Thoracic aorta (tissue), 2 donors: ENCODE results near the gene DPP7. TPM values are rescaled to one million over a fixed set of nuclear protein-coding genes. Genes with fewer than 3 reads are reported as not detected.

Source experiments
- ATAC-seq: fragments of 150-250 bp; one replicate; pipeline ENCODE4 v1.8.0; 2017; ENCODE audit warnings: low read depth; ENCODE audit not compliant: insufficient number of reproducible peaks, low FRiP score
- DNase-seq: peaks from one replicate; pipeline ENCODE4 v3.0.0-alpha.2; 2020; ENCODE audit warnings: low spot score
- H3K27ac ChIP-seq, 2 donors: fragments of 200-600 bp; sonication (generic); 1 replicate in 1 of 2; 2 replicates in 1 of 2; pipeline ENCODE4 v1.5.1; 2016; ENCODE audit warnings: mild to moderate bottlenecking in 2 of 2, moderate library complexity in 2 of 2
- H3K27me3 ChIP-seq: fragments of 200-600 bp; sonication (generic); replicated peaks from 2 replicates; pipeline ENCODE4 v1.6.0; 2016; ENCODE audit warnings: mild to moderate bottlenecking; ENCODE audit not compliant: insufficient read depth
- H3K36me3 ChIP-seq: fragments of 200-600 bp; sonication (generic); one replicate; pipeline ENCODE4 v1.5.1; 2016
- H3K4me1 ChIP-seq, 2 donors: fragments of 200-600 bp; sonication (generic); 1 replicate in 1 of 2; 2 replicates in 1 of 2; pipeline versions ENCODE4 v1.5.1 to v1.6.0; 2016; ENCODE audit warnings: low read depth in 2 of 2, mild to moderate bottlenecking in 1 of 2; ENCODE audit not compliant: control insufficient read depth in 1 of 2
- H3K4me3 ChIP-seq: fragments of 200-600 bp; sonication (generic); 2 replicates; pipeline ENCODE4 v1.5.1; 2016; ENCODE audit warnings: mild to moderate bottlenecking
- H3K9me3 ChIP-seq: fragments of 200-600 bp; sonication (generic); 2 replicates; pipeline ENCODE4 v1.5.1; 2016
- total RNA-seq, 2 donors: library from RNA; depleted of rRNA; stranded (reverse); fragments of >200 nt; gene quantifications; one replicate each; pipeline versions ENCODE4 v1.1.0 to v1.2.3, GENCODE V29; 2016
- TF ChIP-seq, protein P1 (sequence below): fragments of 200-600 bp; sonication (generic); IDR thresholded peaks from one replicate; pipeline ENCODE4 v1.5.1; 2019; ENCODE audit warnings: antibody characterized with exemption

The DPP7 gene
- total RNA-seq, 2 donors from 2014 or later, result 100 to 148 TPM

DNA sequence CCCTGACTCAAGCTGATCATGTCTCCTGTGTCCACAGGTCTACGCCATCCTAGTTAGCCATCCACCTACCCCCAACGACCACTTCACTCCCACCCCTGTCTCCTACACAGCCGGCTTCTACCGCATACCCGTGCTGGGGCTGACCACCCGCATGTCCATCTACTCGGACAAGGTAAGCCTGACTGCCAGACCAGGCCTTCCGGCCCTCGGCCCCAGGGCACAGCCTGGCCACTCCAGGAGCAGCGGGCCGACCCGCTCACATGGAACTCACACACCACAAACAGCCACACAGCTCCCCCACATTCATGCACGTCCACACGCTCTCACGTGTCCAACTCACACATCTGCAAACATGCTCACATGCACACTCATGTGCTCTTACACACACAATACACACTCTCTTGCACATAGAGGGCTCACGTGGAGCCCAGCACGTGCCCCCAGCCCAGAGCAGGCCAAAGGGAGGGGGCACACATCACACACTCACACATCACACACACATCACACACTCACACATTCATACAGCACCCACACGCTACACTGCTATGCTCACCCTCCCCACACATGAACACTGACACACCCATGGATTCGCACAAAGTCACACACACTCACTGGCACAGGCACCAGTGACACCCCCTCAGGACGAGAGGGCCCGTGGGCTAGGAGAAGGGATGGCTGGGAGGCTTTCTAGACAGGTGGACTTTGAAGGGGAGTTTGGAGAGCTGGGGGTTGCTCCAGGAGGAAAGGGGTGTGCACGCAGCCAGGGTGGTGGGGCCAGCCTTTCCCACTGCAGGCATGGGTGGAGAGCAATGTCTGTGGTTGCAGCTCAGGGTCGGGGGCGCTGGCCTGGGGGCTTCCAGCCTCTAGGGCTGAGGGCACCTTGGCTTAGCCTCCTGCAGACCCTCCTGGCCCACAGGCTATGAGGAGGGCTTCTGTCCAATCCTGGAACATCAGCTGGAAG is 27.7 kb upstream of the DPP7 start:
- Histone ChIP-seq H3K9me3 (no peaks in the 10 kb centered on the region), H3K27me3 (peaks cover 20% of the 10 kb centered on the region), H3K27ac (no peak overlapping the region), H3K4me1 (peaks cover 0 to 3% of the 10 kb centered on the region in 2 donors), H3K4me3 (no peak overlapping the region), H3K36me3 (no peaks in the 10 kb centered on the region)
- TF ChIP-seq, protein P1, sequence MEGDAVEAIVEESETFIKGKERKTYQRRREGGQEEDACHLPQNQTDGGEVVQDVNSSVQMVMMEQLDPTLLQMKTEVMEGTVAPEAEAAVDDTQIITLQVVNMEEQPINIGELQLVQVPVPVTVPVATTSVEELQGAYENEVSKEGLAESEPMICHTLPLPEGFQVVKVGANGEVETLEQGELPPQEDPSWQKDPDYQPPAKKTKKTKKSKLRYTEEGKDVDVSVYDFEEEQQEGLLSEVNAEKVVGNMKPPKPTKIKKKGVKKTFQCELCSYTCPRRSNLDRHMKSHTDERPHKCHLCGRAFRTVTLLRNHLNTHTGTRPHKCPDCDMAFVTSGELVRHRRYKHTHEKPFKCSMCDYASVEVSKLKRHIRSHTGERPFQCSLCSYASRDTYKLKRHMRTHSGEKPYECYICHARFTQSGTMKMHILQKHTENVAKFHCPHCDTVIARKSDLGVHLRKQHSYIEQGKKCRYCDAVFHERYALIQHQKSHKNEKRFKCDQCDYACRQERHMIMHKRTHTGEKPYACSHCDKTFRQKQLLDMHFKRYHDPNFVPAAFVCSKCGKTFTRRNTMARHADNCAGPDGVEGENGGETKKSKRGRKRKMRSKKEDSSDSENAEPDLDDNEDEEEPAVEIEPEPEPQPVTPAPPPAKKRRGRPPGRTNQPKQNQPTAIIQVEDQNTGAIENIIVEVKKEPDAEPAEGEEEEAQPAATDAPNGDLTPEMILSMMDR, result no peak
- DNase-seq (no peak), ATAC-seq (no peak)

DNA sequence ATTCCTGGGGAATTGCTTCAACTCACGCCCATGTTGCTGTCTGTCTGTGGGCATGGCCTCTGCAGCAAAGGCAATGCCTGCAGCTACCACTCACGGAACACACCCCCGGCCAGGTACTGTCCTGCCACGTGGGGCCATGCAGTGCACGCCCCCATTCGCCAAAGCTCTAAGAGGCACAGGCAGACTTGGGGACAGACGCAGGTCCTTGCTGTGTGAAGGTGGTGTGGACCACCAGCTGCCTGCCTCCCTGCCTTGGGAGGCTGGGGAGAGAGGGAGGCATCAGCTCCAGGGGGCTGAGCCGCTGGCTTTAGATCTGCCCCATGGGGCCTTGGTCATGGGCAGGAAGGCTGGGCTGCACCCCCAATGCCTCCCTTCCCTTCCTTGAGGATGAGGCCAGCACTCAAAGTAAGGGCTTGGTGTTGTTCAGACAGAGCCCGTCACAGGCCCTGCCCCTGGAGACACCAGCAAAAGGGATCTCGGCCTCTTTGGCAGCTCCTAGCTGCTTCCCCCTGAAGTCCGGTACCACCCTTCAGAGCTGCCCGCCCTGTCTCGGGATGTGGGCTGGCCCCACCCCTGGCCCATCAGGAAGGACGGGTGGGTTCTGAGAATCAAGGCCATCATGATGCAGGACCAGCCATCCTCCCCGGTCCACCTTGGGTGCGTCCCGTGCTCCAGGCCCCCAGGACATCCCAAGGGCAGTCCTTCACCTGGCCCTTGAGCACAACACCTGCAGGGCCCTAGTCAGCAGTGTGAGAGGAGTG is 26.7 kb upstream of the DPP7 start:
- no peak overlapping the region for H3K4me3 ChIP-seq
- no peaks in the 10 kb centered on the region for H3K36me3 ChIP-seq
- H3K27me3 ChIP-seq, result peaks cover 20% of the 10 kb centered on the region
- DNase-seq (no peak), ATAC-seq (no peak)
- peaks cover 0 to 3% of the 10 kb centered on the region in 2 donors for H3K4me1 ChIP-seq
- H3K27ac ChIP-seq, result no peak overlapping the region
- H3K9me3 ChIP-seq, result no peaks in the 10 kb centered on the region
- TF ChIP-seq, protein P1, result no peak

DNA sequence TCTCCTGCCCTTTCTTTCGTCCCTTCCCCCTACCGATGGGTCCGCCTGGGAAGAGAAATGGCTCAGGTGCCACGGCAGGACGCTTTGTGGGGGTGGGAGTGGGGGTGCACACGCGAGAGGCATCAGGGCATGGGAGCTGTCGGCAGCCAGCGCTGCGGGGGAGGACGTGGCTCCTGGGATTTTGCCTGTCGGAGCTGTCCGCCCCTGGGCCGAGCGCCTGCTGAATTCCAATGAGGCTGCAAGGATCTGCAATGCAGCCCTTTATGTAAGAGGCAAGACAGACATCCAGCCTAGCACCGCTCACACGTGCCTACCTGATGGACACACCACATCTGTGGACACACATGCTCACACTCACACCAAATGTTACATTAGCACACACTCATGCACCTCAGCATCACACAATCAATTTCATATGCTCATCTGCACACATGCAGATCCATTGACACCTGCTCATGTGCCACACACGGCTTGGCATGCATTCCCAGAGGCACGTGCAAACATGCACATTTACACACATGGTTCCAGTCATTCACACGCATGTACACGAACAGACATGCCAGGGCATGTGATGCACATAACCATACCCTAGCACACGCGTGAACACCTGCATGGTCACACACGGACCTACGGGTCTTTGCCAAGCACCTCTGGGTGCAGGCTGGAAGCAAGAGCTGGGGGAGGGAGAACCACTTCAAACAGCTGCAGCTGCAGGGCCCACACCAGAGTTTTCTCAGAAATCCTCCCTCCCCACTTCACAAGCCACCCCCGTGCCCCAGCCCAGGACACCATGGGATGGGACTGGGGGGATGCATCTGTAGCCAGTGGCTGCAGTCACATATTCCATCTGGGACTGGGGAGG is 25.8 kb upstream of the DPP7 start:
- Histone ChIP-seq H3K27me3 (peaks cover 26% of the 10 kb centered on the region), H3K4me1 (peaks cover 0 to 3% of the 10 kb centered on the region in 2 donors), H3K4me3 (no peak overlapping the region), H3K9me3 (no peaks in the 10 kb centered on the region), H3K36me3 (no peaks in the 10 kb centered on the region), H3K27ac (no peak overlapping the region)
- DNase-seq, result no peak
- TF ChIP-seq, protein P1, result no peak
- ATAC-seq, result no peak

DNA sequence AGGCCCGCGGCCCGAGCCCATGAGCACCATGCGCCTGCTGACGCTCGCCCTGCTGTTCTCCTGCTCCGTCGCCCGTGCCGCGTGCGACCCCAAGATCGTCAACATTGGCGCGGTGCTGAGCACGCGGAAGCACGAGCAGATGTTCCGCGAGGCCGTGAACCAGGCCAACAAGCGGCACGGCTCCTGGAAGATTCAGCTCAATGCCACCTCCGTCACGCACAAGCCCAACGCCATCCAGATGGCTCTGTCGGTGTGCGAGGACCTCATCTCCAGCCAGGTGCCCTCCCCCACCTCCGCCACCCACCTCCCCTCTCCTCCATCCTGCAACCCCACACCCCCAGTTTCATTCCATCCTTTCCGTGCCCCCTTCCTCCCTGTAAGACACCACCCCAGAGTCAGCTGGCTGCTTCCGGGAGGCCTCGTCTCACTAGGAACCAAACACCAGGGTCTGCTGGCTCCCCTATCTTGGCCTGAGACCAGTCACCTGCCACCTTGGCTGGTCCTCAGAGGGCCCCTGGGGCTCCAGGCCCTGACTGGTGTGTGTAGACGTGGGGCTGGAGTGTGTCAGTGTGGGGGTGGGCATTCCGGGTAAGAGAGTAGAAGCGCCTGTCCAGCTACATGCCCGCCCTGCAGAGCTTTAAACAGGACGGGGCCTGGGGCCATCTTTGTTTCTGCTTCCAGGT is 25.1 kb upstream of the DPP7 start:
- Histone ChIP-seq H3K4me1 (peaks cover 0 to 3% of the 10 kb centered on the region in 2 donors), H3K4me3 (no peak overlapping the region), H3K27ac (no peak overlapping the region), H3K9me3 (no peaks in the 10 kb centered on the region), H3K36me3 (no peaks in the 10 kb centered on the region), H3K27me3 (peaks cover 26% of the 10 kb centered on the region)
- TF ChIP-seq, protein P1, result no peak
- no peak for DNase-seq
- ATAC-seq, result no peak
